DND-41 (cell line): ENCODE results near the gene CUBN.

ENCODE experiments used
- EZH2 ChIP-seq: IDR thresholded peaks from 3 replicates; pipeline ENCODE4 v1.6.1; 2012; ENCODE audit warnings: borderline replicate concordance, low read depth, mild to moderate bottlenecking, moderate library complexity, low read length, inconsistent platforms; ENCODE audit not compliant: severe bottlenecking
- TF ChIP-seq, protein P1 (sequence below): IDR thresholded peaks from 2 replicates; pipeline ENCODE4 v1.5.1; 2012; ENCODE audit warnings: borderline replicate concordance, low read length, moderate library complexity, mild to moderate bottlenecking; ENCODE audit not compliant: poor library complexity, severe bottlenecking; ENCODE audit errors: extremely low read depth

DNA sequence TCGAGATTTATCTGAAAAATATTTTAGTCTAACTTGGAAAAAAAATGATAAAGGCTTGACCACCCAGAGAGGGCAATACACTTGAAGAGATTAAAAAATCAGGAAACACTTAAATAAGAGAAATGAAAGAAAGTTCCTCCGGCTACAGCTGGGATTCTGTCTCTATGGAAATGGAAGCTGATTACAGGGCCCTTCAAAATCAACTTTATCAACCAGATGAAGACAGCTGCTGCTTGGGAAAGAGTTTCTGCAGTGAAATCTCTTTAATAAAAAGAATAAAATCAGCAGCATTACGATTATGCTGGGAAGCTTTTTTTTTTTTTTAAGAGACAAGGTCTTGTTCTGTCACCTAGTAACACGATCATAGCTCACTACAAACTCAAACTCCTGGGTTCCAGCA, 316.9 kb downstream of the CUBN start:
- TF ChIP-seq, protein P1, sequence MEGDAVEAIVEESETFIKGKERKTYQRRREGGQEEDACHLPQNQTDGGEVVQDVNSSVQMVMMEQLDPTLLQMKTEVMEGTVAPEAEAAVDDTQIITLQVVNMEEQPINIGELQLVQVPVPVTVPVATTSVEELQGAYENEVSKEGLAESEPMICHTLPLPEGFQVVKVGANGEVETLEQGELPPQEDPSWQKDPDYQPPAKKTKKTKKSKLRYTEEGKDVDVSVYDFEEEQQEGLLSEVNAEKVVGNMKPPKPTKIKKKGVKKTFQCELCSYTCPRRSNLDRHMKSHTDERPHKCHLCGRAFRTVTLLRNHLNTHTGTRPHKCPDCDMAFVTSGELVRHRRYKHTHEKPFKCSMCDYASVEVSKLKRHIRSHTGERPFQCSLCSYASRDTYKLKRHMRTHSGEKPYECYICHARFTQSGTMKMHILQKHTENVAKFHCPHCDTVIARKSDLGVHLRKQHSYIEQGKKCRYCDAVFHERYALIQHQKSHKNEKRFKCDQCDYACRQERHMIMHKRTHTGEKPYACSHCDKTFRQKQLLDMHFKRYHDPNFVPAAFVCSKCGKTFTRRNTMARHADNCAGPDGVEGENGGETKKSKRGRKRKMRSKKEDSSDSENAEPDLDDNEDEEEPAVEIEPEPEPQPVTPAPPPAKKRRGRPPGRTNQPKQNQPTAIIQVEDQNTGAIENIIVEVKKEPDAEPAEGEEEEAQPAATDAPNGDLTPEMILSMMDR: no peak
- TF ChIP-seq EZH2: no peak
